NCI-H69 (cell line): ENCODE results near the gene ZBTB12.
"Not testable (repeated sequence)": the region's sequence is repeated elsewhere in the genome, so short reads cannot be mapped to it uniquely, and the experiment has no call there.

ENCODE experiments used
- DNase-seq: peaks from one replicate; lab custom pipeline; 2025; lab: John Stamatoyannopoulos, UW

ZBTB12 gene

GRCh38 chr6:31901953-31902643 lies at the start of gene ZBTB12:
Gene ZBTB12, minus strand, starts transcription at chr6:31902086. Its CDS starts 781 bp downstream, at chr6:31901305.
- peak; percentile 99 for DNase-seq

GRCh38 chr6:31949926-31950548 lies 48.2 kb upstream of the ZBTB12 start:
- no peak for DNase-seq

GRCh38 chr6:31948753-31949413 lies 47.0 kb upstream of the ZBTB12 start:
- peak; percentile 12 for DNase-seq

GRCh38 chr6:31948306-31948705 lies 46.4 kb upstream of the ZBTB12 start:
- DNase-seq, result no peak

GRCh38 chr6:31947864-31948263 lies 46.0 kb upstream of the ZBTB12 start:
- DNase-seq, result no peak

GRCh38 chr6:31947070-31947675 lies 45.3 kb upstream of the ZBTB12 start:
- no peak for DNase-seq

GRCh38 chr6:31946370-31946885 lies 44.5 kb upstream of the ZBTB12 start:
- no peak for DNase-seq

- DNase-seq, result peak; percentile 18
These were observed 43.9 kb upstream of the ZBTB12 start, which contains the start of gene CFB for GRCh38 chr6:31945507-31946369. Gene CFB, plus strand, starts transcription at chr6:31946095. Its CDS starts 127 bp downstream, at chr6:31946222.

GRCh38 chr6:31945154-31945506 lies 43.2 kb upstream of the ZBTB12 start:
- no peak for DNase-seq

GRCh38 chr6:31943742-31944141 lies 41.9 kb upstream of the ZBTB12 start:
- no peak for DNase-seq

GRCh38 chr6:31940256-31940664 lies 38.4 kb upstream of the ZBTB12 start:
- DNase-seq, result peak; percentile 52

- DNase-seq, result no peak
These were observed 33.9 kb upstream of the ZBTB12 start for GRCh38 chr6:31935823-31936222.

GRCh38 chr6:31935021-31935420 lies 33.1 kb upstream of the ZBTB12 start:
- DNase-seq, result no peak

GRCh38 chr6:31933537-31933936 lies 31.7 kb upstream of the ZBTB12 start:
- DNase-seq, result no peak

- not testable (repeated sequence) for DNase-seq
These were observed 30.3 kb upstream of the ZBTB12 start for GRCh38 chr6:31932137-31932536.

- no peak for DNase-seq
These were observed 29.1 kb upstream of the ZBTB12 start for GRCh38 chr6:31930962-31931361.

- DNase-seq, result no peak
These were observed 26.7 kb upstream of the ZBTB12 start for GRCh38 chr6:31928672-31928939.

- no peak for DNase-seq
These were observed 26.2 kb upstream of the ZBTB12 start for GRCh38 chr6:31927863-31928671.

- DNase-seq, result no peak
These were observed 25.5 kb upstream of the ZBTB12 start, which contains the start of gene C2 for GRCh38 chr6:31927242-31927862. Gene C2, plus strand, starts transcription at chr6:31927717. Its CDS starts 36 bp downstream, at chr6:31927753.

GRCh38 chr6:31922942-31923341 lies 21.1 kb upstream of the ZBTB12 start:
- DNase-seq, result peak; percentile 43
